ENCODE results near the gene PGR.

The PGR gene

DNA sequence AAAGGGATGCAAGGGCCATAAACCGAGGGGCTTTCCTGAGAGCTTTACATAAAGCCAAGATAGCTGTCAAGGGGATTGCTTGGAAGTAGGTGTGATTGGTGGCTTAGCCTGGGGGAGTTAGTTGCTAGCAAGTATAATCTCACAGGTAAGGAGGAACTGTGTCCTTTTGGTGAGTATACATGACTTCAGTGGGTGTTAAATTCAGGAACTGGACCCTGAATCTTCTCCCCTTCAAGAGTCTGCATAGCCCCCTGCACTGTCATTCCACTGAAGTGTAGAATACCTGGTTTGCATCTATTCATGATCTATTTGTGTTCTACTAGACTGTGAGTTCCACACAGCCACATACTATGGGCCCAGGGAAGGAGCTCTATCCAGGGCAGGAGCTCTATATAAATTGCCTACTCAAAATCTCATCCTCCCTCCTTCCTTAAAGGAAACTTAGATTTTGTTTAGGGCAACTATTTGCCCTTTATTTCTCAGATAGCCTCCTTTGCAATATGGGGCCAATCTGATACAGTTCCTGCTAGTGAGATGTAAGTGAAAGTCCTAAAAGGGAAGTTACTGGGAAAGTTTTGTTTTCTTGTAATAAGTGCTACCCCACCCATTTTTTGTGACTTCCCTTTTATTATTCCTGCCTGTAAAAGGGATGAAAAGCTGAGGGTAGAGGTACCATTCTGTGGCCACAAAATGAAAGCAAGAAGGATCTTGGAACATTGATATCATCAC is 120.5 kb downstream of the PGR start:
- no peak for DNase-seq

DNA sequence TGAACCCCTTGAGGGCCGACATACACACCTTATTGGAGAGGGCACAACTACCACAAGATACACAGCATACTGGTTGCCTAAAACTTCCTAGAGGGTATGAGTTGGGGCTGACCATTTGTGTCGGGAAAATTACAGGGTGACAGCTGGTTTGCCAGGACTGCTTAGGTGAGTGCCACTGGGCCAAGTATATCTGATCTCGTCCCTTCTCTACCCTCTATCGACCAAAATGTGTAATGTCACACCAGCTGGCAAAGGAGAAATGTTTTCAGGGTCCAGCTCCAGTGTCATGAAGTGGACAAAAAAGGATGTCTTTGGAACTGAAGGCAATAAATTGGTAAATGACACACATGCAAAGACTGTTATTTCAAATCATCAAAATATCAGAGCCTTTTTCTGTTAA is 126.1 kb downstream of the PGR start:
- DNase-seq = no peak

DNA sequence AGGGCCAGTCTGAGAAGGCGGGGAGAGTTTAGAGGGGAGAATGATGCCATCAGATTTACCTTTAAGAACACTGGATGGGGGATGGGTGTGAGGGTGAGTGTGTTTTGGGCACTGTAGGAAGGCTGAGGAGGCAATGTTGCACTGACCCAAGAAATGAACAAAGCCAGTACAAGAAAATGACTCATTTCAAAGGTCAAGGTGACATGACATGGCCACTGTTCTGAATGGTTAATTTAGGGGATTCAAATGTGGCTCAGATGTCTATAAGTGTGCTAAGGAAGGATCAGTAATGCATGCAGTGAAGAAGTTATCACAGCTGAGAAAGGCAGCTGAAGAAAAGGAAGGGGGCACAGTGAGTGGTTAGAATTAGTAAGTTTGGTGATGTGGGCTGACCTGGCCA is 129.9 kb downstream of the PGR start:
- no peak for DNase-seq

DNA sequence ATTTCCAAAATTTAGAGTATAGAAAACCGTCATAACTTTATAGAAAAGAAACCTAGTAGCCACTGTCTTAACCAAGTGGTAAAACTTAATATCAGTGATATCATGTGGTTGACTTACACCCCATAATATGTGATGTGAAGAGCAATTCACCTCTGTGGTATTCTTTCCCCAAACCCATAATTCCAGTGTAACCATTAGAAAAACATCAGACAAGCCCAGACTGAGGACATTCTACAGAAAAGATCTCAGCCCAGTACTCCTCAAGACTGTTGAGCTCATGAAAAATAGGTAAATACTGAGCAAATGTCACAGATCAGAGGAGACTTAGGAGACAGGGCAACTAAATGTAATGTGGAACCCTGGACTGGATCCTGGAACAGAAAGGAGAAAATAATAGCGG is 134.6 kb downstream of the PGR start:
- no peak for DNase-seq

DNA sequence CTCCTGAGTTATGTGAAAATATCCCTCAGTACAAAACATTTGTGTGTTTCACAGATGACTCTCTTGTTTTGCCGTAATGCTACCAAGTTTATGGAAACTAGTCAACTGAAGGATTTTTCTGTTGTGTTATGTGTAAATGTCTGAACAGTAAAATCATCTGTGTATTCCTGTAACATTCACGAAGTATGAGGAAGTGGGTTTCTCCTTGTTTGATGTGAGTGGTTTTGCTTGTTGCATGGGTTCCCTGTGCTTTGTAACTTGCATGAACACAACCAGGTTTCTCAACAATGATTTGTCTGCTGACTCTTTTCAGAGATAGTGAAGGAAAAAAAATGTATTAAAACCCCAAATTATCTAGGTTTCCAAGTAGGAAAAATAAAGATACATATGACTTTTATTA is 138.1 kb downstream of the PGR start:
- DNase-seq = no peak

DNA sequence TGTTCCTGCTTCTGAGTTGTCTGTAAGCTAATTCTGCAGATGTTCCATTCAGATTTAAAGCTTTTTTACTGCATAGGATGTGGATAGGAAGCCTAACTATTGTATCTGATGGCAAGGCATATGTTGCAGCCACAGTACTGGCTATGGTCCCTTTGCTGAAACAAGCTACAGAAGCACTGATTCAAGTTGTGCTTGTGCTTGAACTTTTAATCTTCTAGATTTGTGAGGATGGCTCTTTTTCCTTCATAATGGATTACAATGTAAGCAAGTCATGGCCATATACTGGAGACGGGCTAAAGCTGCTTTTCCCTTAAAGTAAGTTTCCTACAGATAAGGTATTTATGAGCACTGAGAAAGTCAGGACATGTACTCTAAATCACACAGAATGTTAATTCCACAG is 138.7 kb downstream of the PGR start:
- no peak for DNase-seq

DNA sequence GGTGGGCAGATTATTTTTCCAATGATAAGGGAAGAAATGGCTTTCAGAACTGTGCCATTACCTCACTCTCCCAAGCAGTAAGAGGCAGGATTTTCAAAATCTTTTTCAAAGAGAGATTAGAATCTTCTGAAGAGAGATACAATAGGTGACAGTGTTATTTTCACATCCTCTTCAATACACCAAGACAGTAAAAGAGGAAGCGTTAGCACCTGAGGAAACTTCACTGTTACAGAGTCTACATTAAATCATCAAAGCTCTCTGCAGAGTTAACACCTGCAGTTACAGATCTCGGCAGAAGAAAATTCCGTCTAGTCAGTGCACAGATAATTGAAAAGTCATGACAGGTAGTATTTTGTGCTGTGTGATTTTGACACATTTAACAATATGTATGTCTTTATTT is 144.9 kb downstream of the PGR start:
- no peak for DNase-seq

DNA sequence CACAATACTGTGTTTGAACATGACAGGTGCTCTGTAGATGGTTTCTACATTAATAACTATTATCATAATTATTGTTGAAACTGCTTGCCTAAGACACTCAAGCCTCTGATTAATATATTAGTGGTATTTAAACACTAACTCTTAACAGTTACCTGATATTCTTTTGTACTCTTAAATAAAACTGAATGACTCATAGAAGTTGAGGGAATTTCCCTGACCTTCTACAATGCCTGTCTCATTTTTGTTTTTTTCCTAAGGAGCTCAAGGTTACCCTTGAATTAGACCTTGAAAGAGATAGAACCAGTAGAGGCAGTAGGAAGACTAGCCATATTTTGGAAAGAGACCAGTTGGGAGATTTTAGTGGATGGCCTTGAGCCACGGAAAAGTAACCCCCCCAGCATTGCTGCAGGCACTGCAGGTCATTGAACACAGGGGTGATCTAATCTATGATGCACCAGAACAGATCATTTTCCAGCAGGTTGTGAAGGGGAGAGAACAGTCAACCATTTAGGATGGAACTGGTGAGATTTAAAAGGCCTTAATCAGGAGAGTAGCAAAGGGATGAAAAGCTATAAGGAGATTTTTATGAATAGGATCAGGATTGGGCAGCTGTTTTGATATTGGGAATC is 148.3 kb downstream of the PGR start:
- no peak for DNase-seq

DNA sequence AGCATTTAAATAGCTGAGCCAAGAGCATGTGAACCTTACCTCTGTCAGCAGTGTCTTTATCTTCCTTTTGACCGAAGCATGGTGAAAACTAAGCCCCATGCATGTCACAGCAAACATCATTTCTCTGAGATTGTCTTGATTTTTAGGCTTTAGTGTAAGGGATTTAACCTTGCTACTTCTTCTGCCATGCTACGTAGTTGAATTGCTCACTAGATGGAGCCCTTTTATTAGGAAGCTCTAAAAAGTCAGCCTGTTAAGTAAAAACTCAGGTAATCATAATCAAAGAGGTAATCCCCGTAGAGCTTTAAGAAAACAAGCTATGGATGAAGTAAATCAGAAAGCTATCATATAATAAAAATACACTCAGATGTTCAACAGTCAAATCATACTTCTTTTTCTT is 149.5 kb downstream of the PGR start:
- no peak for DNase-seq

Measured in CD4-positive, alpha-beta T cell treated with Interleukin-4 for 4 hours (primary cell).